H9 (cell line): ENCODE data around the gene PNMT. TPM values are rescaled to one million over a fixed set of nuclear protein-coding genes. Genes with fewer than 3 reads are reported as not detected.

Source experiments
- DNase-seq: peaks from one replicate; pipeline ENCODE4 v3.0.0-alpha.2; 2017
- H2AFZ ChIP-seq: one replicate; pipeline ENCODE4 v1.6.1; 2013; ENCODE audit warnings: mild to moderate bottlenecking, low read length, control low read depth, moderate library complexity
- H2AK5ac ChIP-seq: 2 replicates; pipeline ENCODE4 v1.6.1; 2013; ENCODE audit warnings: low read length, control low read depth, mixed read lengths; ENCODE audit not compliant: insufficient read length
- H2BK120ac ChIP-seq: one replicate; pipeline ENCODE4 v1.6.1; 2013; ENCODE audit warnings: low read depth, mild to moderate bottlenecking, low read length, control low read depth, inconsistent platforms; ENCODE audit not compliant: poor library complexity, severe bottlenecking
- H2BK12ac ChIP-seq: 2 replicates; pipeline ENCODE4 v1.6.1; 2013; ENCODE audit warnings: low read length, control low read depth, mixed read lengths, low read depth; ENCODE audit not compliant: insufficient read length
- H2BK15ac ChIP-seq: 2 replicates; pipeline ENCODE4 v1.6.1; 2013; ENCODE audit warnings: low read depth, low read length, control low read depth
- H2BK20ac ChIP-seq: one replicate; pipeline ENCODE4 v1.6.1; 2013; ENCODE audit warnings: low read depth, mild to moderate bottlenecking, low read length, control low read depth, inconsistent platforms; ENCODE audit not compliant: poor library complexity, severe bottlenecking
- H2BK5ac ChIP-seq: 2 replicates; pipeline ENCODE4 v1.6.1; 2013; ENCODE audit warnings: low read length, control low read depth, mixed read lengths; ENCODE audit not compliant: insufficient read length
- H3K14ac ChIP-seq: 2 replicates; pipeline ENCODE4 v1.6.1; 2013; ENCODE audit warnings: low read length, control low read depth; ENCODE audit not compliant: insufficient read depth
- H3K18ac ChIP-seq: 2 replicates; pipeline ENCODE4 v1.6.1; 2013; ENCODE audit warnings: low read depth, mild to moderate bottlenecking, mixed read lengths, low read length, control low read depth; ENCODE audit not compliant: insufficient read length
- H3K23ac ChIP-seq: 2 replicates; pipeline ENCODE4 v1.6.1; 2013; ENCODE audit warnings: low read length, control low read depth, mixed read lengths, low read depth; ENCODE audit not compliant: insufficient read length
- H3K23me2 ChIP-seq: 2 replicates; pipeline ENCODE4 v1.6.1; 2013; ENCODE audit warnings: low read depth, mild to moderate bottlenecking, mixed read lengths, low read length, control low read depth; ENCODE audit not compliant: insufficient read length, poor library complexity, severe bottlenecking
- H3K27ac ChIP-seq: 2 replicates; pipeline ENCODE4 v1.5.1; 2013; ENCODE audit warnings: low read length, control low read depth, mixed read lengths, low read depth; ENCODE audit not compliant: insufficient read length
- H3K27me3 ChIP-seq: 2 replicates; pipeline ENCODE4 v1.6.1; 2013; ENCODE audit warnings: low read length, control low read depth, inconsistent platforms; ENCODE audit not compliant: insufficient read depth
- H3K4ac ChIP-seq: 2 replicates; pipeline ENCODE4 v1.6.1; 2013; ENCODE audit warnings: low read depth, mild to moderate bottlenecking, control low read depth, inconsistent platforms, low read length, moderate library complexity
- H3K4me1 ChIP-seq: 2 replicates; pipeline ENCODE4 v1.6.1; 2013; ENCODE audit warnings: low read length, control low read depth, inconsistent platforms; ENCODE audit not compliant: insufficient read depth
- H3K4me2 ChIP-seq: 2 replicates; pipeline ENCODE4 v1.6.1; 2013; ENCODE audit warnings: low read length, control low read depth, mixed read lengths; ENCODE audit not compliant: insufficient read length, insufficient read depth
- H3K56ac ChIP-seq: 2 replicates; pipeline ENCODE4 v1.6.1; 2013; ENCODE audit warnings: low read depth, mild to moderate bottlenecking, mixed read lengths, low read length, control low read depth; ENCODE audit not compliant: insufficient read length
- H3K79me1 ChIP-seq: 2 replicates; pipeline ENCODE4 v1.6.1; 2013; ENCODE audit warnings: low read depth, mild to moderate bottlenecking, moderate library complexity, low read length, control low read depth, inconsistent platforms; ENCODE audit not compliant: insufficient read depth, poor library complexity, severe bottlenecking
- H3K79me2 ChIP-seq: 2 replicates; pipeline ENCODE4 v1.6.1; 2013; ENCODE audit warnings: low read length, control low read depth, inconsistent platforms; ENCODE audit not compliant: insufficient read depth
- H3K9ac ChIP-seq: 2 replicates; pipeline ENCODE4 v1.6.1; 2013; ENCODE audit warnings: low read length, control low read depth, mixed read lengths; ENCODE audit not compliant: insufficient read length; ENCODE audit errors: extremely low read depth
- H3K9me3 ChIP-seq: one replicate; pipeline ENCODE4 v1.6.1; 2013; ENCODE audit warnings: low read depth, low read length, inconsistent platforms; ENCODE audit not compliant: control insufficient read depth
- H3T11ph ChIP-seq: one replicate; pipeline ENCODE4 v1.6.1; 2013; ENCODE audit warnings: mild to moderate bottlenecking, low read length, control low read depth, inconsistent platforms
- H4K20me1 ChIP-seq: one replicate; pipeline ENCODE4 v1.6.1; 2013; ENCODE audit not compliant: control insufficient read depth, insufficient read length, insufficient read depth
- H4K5ac ChIP-seq: 2 replicates; pipeline ENCODE4 v1.6.1; 2013; ENCODE audit warnings: low read depth, mild to moderate bottlenecking, mixed read lengths, low read length, control low read depth; ENCODE audit not compliant: insufficient read length
- H4K8ac ChIP-seq: replicated peaks from 2 replicates; pipeline ENCODE4 v1.6.1; 2013; ENCODE audit warnings: low read length, control low read depth, mixed read lengths, low read depth; ENCODE audit not compliant: insufficient read length
- H4K91ac ChIP-seq: 2 replicates; pipeline ENCODE4 v1.6.1; 2013; ENCODE audit warnings: low read depth, mild to moderate bottlenecking, moderate library complexity, mixed read lengths, low read length, control low read depth; ENCODE audit not compliant: insufficient read length
- H3K27ac Mint-ChIP-seq, 3 experiments: 2 replicates in 2 of 3; 3 replicates in 1 of 3; pipeline ENCODE4 v1.8.0; 2020 to 2021; ENCODE audit warnings: mixed read lengths in 3 of 3, mild to moderate bottlenecking in 1 of 3, moderate library complexity in 1 of 3
- H3K27me3 Mint-ChIP-seq: 2 replicates; pipeline ENCODE4 v1.8.0; 2021; ENCODE audit warnings: low read depth, mild to moderate bottlenecking, moderate library complexity, mixed read lengths
- H3K36me3 Mint-ChIP-seq, 3 experiments: 2 replicates in 2 of 3; 3 replicates in 1 of 3; pipeline ENCODE4 v1.8.0; 2020 to 2021; ENCODE audit warnings: low read depth in 3 of 3, mixed read lengths in 3 of 3; ENCODE audit not compliant: insufficient read depth in 1 of 3
- H3K4me1 Mint-ChIP-seq, 2 experiments: 2 replicates each; pipeline ENCODE4 v1.8.0; 2020; ENCODE audit warnings: mixed read lengths in 2 of 2
- H3K4me3 Mint-ChIP-seq, 2 experiments: 2 replicates in 1 of 2; 3 replicates in 1 of 2; pipeline ENCODE4 v1.8.0; 2020 to 2021; ENCODE audit warnings: mild to moderate bottlenecking in 2 of 2, mixed read lengths in 2 of 2, moderate library complexity in 1 of 2
- H3K9me3 Mint-ChIP-seq, 2 experiments: 2 replicates in 1 of 2; 3 replicates in 1 of 2; pipeline ENCODE4 v1.8.0; 2020; ENCODE audit warnings: mild to moderate bottlenecking in 2 of 2, mixed read lengths in 2 of 2, moderate library complexity in 1 of 2
- CTCF ChIP-seq: fragments of 200-600 bp; sonication (generic); conservative IDR thresholded peaks from 3 replicates; pipeline ENCODE4 v1.8.0; 2021; ENCODE audit warnings: antibody characterized with exemption, mild to moderate bottlenecking
- WGBS: extraction: QIAGEN DNeasy Blood & Tissue Kit; methylation state at CpG from one replicate; pipeline ENCODE4 v1.1.7; 2013; ENCODE audit warnings: missing lambda C conversion rate, low lambda C conversion rate, mixed read lengths; ENCODE audit not compliant: insufficient read length; ENCODE audit errors: extremely low coverage; 5-methylcytosine and 5-hydroxymethylcytosine counted together
- total RNA-seq: library from RNA; stranded (reverse); gene quantifications from 2 replicates; pipeline ENCODE4 v1.2.1, GENCODE V29; 2021

The PNMT gene
- total RNA-seq, 1 experiment from 2014 or later, result 2.1 TPM

GRCh38 chr17:39629898-39630297 lies 38.4 kb upstream of the PNMT start:
- peaks cover 21% of the 10 kb centered on the region; the same call in 1 of the 2 replicates for H3K4me1 ChIP-seq
- no peak overlapping the region for H3K56ac ChIP-seq
- no peak overlapping the region for H3K18ac ChIP-seq
- H2BK5ac ChIP-seq, result no peak overlapping the region
- peaks cover 13% of the 10 kb centered on the region for H3K23me2 ChIP-seq
- H3K27me3 ChIP-seq, result peaks cover 13% of the 10 kb centered on the region; the same call in 1 of the 2 replicates
- Mint-ChIP-seq H3K4me1 (peaks cover 63 to 80% of the 10 kb centered on the region in 2 experiments), H3K4me3 (no peak overlapping the region), H3K27me3 (peaks cover 34% of the 10 kb centered on the region), H3K36me3 (no peaks in the 10 kb centered on the region; a peak in 1 of 7 replicates), H3K27ac (no peak overlapping the region), H3K9me3 (no peaks in the 10 kb centered on the region; a peak in 1 of 5 replicates)
- no peak overlapping the region for H2AFZ ChIP-seq
- H4K5ac ChIP-seq, result no peak overlapping the region
- no peak overlapping the region for H2BK15ac ChIP-seq
- no peak overlapping the region for H3K23ac ChIP-seq
- no peak overlapping the region for H4K8ac ChIP-seq
- no peaks in the 10 kb centered on the region for H3K9me3 ChIP-seq
- no peak overlapping the region for H2BK120ac ChIP-seq
- no peak overlapping the region for H3K14ac ChIP-seq
- no peak overlapping the region for H2BK20ac ChIP-seq
- no peaks in the 10 kb centered on the region for H3K79me1 ChIP-seq
- no peaks in the 10 kb centered on the region for H3K79me2 ChIP-seq
- DNase-seq, result no peak
- H3K27ac ChIP-seq, result no peak overlapping the region
- TF ChIP-seq CTCF, result no peak
- no peak overlapping the region for H3T11ph ChIP-seq
- H3K4ac ChIP-seq, result no peak overlapping the region
- no peaks in the 10 kb centered on the region for H4K20me1 ChIP-seq
- WGBS, result no CpG with 5 or more reads among the region's 12 CpGs
- no peak overlapping the region for H2BK12ac ChIP-seq
- no peak overlapping the region for H4K91ac ChIP-seq
- no peak overlapping the region for H2AK5ac ChIP-seq
- H3K4me2 ChIP-seq, result no peak overlapping the region
- H3K9ac ChIP-seq, result no peak overlapping the region
